Prostate gland (tissue), 2 donors: ENCODE data around the gene PTGER4.
"Not testable (repeated sequence)": the region's sequence is repeated elsewhere in the genome, so short reads cannot be mapped to it uniquely, and the experiment has no call there.

Experiments
- CTCF ChIP-seq, 4 experiments: fragments of 200-600 bp in 2 of 4; fragments of 450-650 bp in 2 of 4; sonication (generic) in 2 of 4; IDR thresholded peaks; 1 replicate in 3 of 4; 2 replicates in 1 of 4; pipeline ENCODE4 v1.5.1; 2016 to 2019; ENCODE audit warnings: antibody characterized with exemption in 4 of 4, mild to moderate bottlenecking in 2 of 4, moderate library complexity in 2 of 4
- POLR2AphosphoS5 ChIP-seq: sonication (generic); formaldehyde crosslinking; IDR thresholded peaks from one replicate; pipeline ENCODE4 v1.6.1; 2017; ENCODE audit warnings: antibody characterized with exemption

DNA sequence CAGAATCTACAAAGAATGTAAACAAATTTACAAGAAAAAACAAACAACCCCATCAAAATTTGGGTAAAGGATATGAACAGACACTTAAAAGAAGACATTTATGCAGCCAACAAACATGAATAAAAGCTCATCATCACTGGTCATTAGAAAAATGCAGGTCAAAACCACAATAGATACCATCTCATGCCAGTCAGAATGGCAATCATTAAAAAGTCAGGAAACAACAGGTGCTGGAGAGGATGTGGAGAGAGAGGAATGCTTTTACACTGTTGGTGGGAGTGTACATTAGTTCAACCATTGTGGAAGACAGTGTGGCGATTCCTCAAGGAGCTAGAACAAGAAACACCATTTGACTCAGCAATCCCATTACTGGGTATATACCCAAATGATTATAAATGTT, 40.2 kb upstream of the PTGER4 start:
- TF ChIP-seq CTCF (IDR thresholded peaks at IDR 0.05); POLR2AphosphoS5: not testable (repeated sequence)
